ENCODE results near the gene SCFD2. TPM values are rescaled to one million over a fixed set of nuclear protein-coding genes. Genes with fewer than 3 reads are reported as not detected.

Gene SCFD2
- total and polyA plus RNA-seq, 10 of the 15 experiments (the other 5 are each of a cell fraction or from before 2014, with no cell fraction given): 4.8 to 37.6 (median 24.9) TPM

DNA sequence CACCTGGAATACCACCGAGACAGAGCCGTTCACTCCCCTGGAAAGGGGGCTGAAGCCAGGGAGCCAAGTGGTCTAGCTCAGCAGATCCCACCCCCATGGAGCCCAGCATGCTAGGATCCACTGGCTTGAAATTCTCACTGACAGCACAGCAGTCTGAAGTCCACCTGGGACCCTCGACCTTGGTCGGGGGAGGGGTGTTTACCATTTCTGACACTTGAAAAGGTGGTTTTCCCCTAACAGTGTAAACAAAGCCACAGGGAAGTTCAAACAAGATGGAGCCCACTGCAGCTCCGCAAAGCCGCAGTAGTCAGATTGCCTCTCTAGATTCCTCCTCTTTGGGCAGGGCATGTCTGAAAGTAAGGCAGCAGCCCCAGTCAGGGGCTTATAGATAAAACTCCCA is 260.5 kb downstream of the SCFD2 start:
- DNase-seq (ENCODE audit: low read depth, low spot score) (no peak), ATAC-seq (no peak), FAIRE-seq (no peak)
- Histone ChIP-seq H3K4me2 (ENCODE audit: control insufficient read depth, insufficient read depth) (no peak overlapping the region), H4K20me1 (ENCODE audit: control insufficient read depth, insufficient read depth) (no peaks in the 10 kb centered on the region), H2AFZ (ENCODE audit: control insufficient read depth, low read depth, low read length) (no peak overlapping the region), H3K27me3 (replicated peaks in 1 of 2; ENCODE audit: control insufficient read depth in 2 of 2, insufficient read depth in 2 of 2, low read length in 1 of 2) (no peaks in the 10 kb centered on the region), H3K27ac (ENCODE audit: control insufficient read depth, insufficient read depth) (no peak overlapping the region), H3K79me2 (ENCODE audit: control insufficient read depth, insufficient read depth, low read length) (no peaks in the 10 kb centered on the region), H3K9me3 (replicated peaks; ENCODE audit: control insufficient read depth, insufficient read depth, low read length) (no peaks in the 10 kb centered on the region), H3K4me3 (no peak overlapping the region), H3K36me3 (ENCODE audit: control insufficient read depth in 2 of 2, insufficient read depth in 2 of 2, low read length in 1 of 2) (no peaks in the 10 kb centered on the region), H3K4me1 (ENCODE audit: control insufficient read depth, insufficient read depth, low read length) (no peaks in the 10 kb centered on the region), H3K9ac (ENCODE audit: control insufficient read depth, insufficient read depth, low read length) (no peak overlapping the region)
- ChIA-PET RAD21 (ENCODE audit: unreplicated experiment) (interaction anchor here (1.9 kb wide), 1 partner anchor 90 kb away, joined by 4 read pairs; no protein-coding TSS in a partner anchor), POLR2A (no interaction called here), SMC1A (ENCODE audit: uncharacterized antibody, unreplicated experiment) (no interaction called here), CTCF (no interaction called here)
- intact Hi-C loops (cut with micrococcal nuclease; ENCODE audit: unreplicated experiment) (no loop called here), in situ Hi-C loops (cut with MboI) (no loop called here)
- 96% methylated on average over 6 of the region's 6 CpGs for WGBS (ENCODE audit: insufficient coverage, insufficient replicate concordance, low lambda C conversion rate, missing lambda C conversion rate)
- no peak for TF ChIP-seq SIX5 (IDR thresholded peaks at IDR 0.05; ENCODE audit: low read depth, low read length, severe bottlenecking)
- TF ChIP-seq CHD2 (IDR thresholded peaks at IDR 0.05; ENCODE audit: borderline replicate concordance, low read depth, low read length): no peak
- TF ChIP-seq HDAC6 (IDR thresholded peaks at IDR 0.05; ENCODE audit: unreplicated experiment): no peak
- no peak for TF ChIP-seq NRF1 (conservative IDR thresholded peaks at IDR 0.05; ENCODE audit: low read depth, low read length)
- TF ChIP-seq PML (IDR thresholded peaks at IDR 0.05; ENCODE audit: low read length): no peak
- TF ChIP-seq IRF4 (IDR thresholded peaks at IDR 0.05; ENCODE audit: low read depth, low read length): no peak
- TF ChIP-seq, protein P1, sequence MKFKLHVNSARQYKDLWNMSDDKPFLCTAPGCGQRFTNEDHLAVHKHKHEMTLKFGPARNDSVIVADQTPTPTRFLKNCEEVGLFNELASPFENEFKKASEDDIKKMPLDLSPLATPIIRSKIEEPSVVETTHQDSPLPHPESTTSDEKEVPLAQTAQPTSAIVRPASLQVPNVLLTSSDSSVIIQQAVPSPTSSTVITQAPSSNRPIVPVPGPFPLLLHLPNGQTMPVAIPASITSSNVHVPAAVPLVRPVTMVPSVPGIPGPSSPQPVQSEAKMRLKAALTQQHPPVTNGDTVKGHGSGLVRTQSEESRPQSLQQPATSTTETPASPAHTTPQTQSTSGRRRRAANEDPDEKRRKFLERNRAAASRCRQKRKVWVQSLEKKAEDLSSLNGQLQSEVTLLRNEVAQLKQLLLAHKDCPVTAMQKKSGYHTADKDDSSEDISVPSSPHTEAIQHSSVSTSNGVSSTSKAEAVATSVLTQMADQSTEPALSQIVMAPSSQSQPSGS (IDR thresholded peaks at IDR 0.05; ENCODE audit: low read length): no peak
- no peak for TF ChIP-seq KDM1A (IDR thresholded peaks at IDR 0.05; ENCODE audit: borderline replicate concordance)
- no peak for TF ChIP-seq ZBTB40 (IDR thresholded peaks at IDR 0.05; ENCODE audit: borderline replicate concordance)
- BruUV-seq (replicated peaks): no TSS peak
